Natural killer cell (primary cell): ENCODE results near the gene SHC4. TPM values are rescaled to one million over a fixed set of nuclear protein-coding genes. Genes with fewer than 3 reads are reported as not detected.

Experiments
- ATAC-seq, 3 donors: fragments of 150-1000 bp in 2 of 3; fragments of 200-7000 bp in 1 of 3; cut with Tn5 transposase; 1 replicate in 1 of 3; 2 replicates in 2 of 3; pipeline ENCODE4 v1.10.0; 2021; ENCODE audit warnings: mild to moderate bottlenecking in 2 of 3, moderate library complexity in 2 of 3
- DNase-seq, 2 donors: peaks; one replicate each; pipeline versions ENCODE4 v3.0.0 to v3.0.0-alpha.2; 2013 to 2021; ENCODE audit warnings: mixed read lengths in 1 of 2
- H3K27ac ChIP-seq: one replicate; pipeline ENCODE4 v1.5.1; 2013; ENCODE audit warnings: mild to moderate bottlenecking, low read length
- H3K27me3 ChIP-seq: one replicate; pipeline ENCODE4 v1.6.1; 2013; ENCODE audit warnings: low read length; ENCODE audit not compliant: control insufficient read depth, insufficient read depth
- H3K36me3 ChIP-seq: one replicate; pipeline ENCODE4 v1.6.1; 2013; ENCODE audit warnings: low read length; ENCODE audit not compliant: control insufficient read depth, insufficient read depth
- H3K4me1 ChIP-seq: one replicate; pipeline ENCODE4 v1.6.1; 2013; ENCODE audit warnings: low read length; ENCODE audit not compliant: control insufficient read depth, insufficient read depth
- H3K4me3 ChIP-seq: one replicate; pipeline ENCODE4 v1.5.1; 2013; ENCODE audit warnings: low read length
- H3K9me3 ChIP-seq: one replicate; pipeline ENCODE4 v1.6.1; 2013; ENCODE audit warnings: low read length; ENCODE audit not compliant: control insufficient read depth, insufficient read depth
- H3K27ac Mint-ChIP-seq, 2 donors: one replicate each; pipeline ENCODE4 v1.8.0; 2022; ENCODE audit warnings: mild to moderate bottlenecking in 2 of 2, mixed read lengths in 2 of 2, moderate library complexity in 1 of 2
- H3K27me3 Mint-ChIP-seq, 2 donors: one replicate each; pipeline ENCODE4 v1.8.0; 2022; ENCODE audit warnings: low read depth in 2 of 2, mixed read lengths in 2 of 2
- H3K36me3 Mint-ChIP-seq: one replicate; pipeline ENCODE4 v1.8.0; 2022; ENCODE audit warnings: mixed read lengths
- H3K4me1 Mint-ChIP-seq, 2 donors: one replicate each; pipeline ENCODE4 v1.8.0; 2022; ENCODE audit warnings: mixed read lengths in 2 of 2
- H3K4me3 Mint-ChIP-seq: one replicate; pipeline ENCODE4 v1.8.0; 2022; ENCODE audit warnings: mild to moderate bottlenecking, moderate library complexity, mixed read lengths
- H3K9me3 Mint-ChIP-seq, 2 donors: one replicate each; pipeline ENCODE4 v1.8.0; 2022; ENCODE audit warnings: mixed read lengths in 2 of 2
- CTCF ChIP-seq: fragments of 200-600 bp; IDR thresholded peaks from one replicate; pipeline ENCODE4 v1.8.0; 2022; ENCODE audit warnings: antibody characterized with exemption
- WGBS: methylation state at CpG from one replicate; pipeline ENCODE4 v1.1.7; 2013; ENCODE audit warnings: missing lambda C conversion rate; ENCODE audit not compliant: insufficient coverage; 5-methylcytosine and 5-hydroxymethylcytosine counted together
- intact Hi-C: fragments of 100-400 bp; cut with micrococcal nuclease; formaldehyde crosslinking; loops from one replicate; pipeline ENCODE4 v1.14.2; 2022
- total RNA-seq, 4 donors: library from RNA; stranded (reverse); fragments of 120-200 nt in 1 of 4; gene quantifications; one replicate each; pipeline versions ENCODE4 v1.2.3 to v1.2.4, GENCODE V29; 2013 to 2022

Gene SHC4
- total RNA-seq, 3 donors from 2014 or later (not counting 1 experiment from before 2014, with no cell fraction given): 0.19 to 0.43 (median 0.20) TPM

DNA sequence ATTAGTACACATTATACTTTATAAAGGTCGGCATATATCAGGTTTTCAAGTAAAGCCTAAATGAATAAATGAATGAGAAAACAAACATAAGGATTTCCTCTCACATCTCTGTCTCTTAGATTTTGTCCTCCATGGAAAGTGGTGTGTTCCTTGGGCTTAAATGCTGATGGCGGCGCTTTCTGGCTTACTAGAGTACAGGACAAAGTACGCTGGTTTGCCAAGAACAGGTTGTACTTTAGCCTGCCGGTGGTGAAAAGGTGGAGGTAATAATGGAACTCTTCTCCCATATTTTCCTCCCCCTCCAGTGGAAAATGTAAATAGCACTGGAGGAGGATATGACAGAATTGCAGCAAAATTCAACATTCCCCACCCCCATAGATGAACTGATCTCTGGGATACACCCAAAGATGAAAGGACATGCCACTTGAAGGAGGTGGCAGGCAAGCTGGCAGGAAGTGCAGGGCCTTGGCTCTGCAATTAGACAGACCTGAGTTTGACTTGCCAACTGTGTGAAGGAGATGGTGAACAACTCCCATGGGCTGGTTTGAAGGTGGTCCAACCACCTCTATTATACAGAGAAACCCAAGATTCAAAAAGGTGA is 182.1 kb downstream of the SHC4 start:
- no peaks in the 10 kb centered on the region for H3K27me3 ChIP-seq
- H3K36me3 ChIP-seq: peaks cover 9% of the 10 kb centered on the region
- H3K9me3 Mint-ChIP-seq: no peaks in the 10 kb centered on the region
- H3K4me1 ChIP-seq: no peaks in the 10 kb centered on the region
- WGBS: no CpG with 5 or more reads among the region's 5 CpGs
- no peaks in the 10 kb centered on the region for H3K4me1 Mint-ChIP-seq
- H3K36me3 Mint-ChIP-seq: no peaks in the 10 kb centered on the region
- ATAC-seq (no peak), DNase-seq (no peak)
- intact Hi-C loops: no loop called here
- H3K27ac ChIP-seq: no peak overlapping the region
- no peak overlapping the region for H3K27ac Mint-ChIP-seq
- no peaks in the 10 kb centered on the region for H3K27me3 Mint-ChIP-seq
- no peaks in the 10 kb centered on the region for H3K9me3 ChIP-seq
- no peak overlapping the region for H3K4me3 Mint-ChIP-seq
- no peak overlapping the region for H3K4me3 ChIP-seq
- no peak for TF ChIP-seq CTCF

DNA sequence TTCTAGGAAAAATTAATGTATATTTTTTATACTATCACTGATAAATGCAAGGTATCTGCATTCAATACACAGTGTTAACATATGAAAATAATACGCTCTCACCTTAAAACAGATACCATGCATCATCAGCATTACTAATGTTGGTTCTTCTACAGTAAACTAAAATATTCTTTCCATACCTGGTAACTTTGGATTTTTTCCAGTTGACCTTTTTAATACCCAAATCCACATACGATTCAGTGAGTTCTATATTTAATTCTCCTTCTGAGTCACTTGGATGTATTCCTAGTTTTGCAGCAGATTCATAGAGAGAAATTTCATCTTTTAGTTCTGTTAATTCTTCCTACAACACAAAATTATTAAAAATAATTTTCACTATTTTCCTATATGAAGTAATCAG is 182.7 kb downstream of the SHC4 start:
- no peaks in the 10 kb centered on the region for H3K27me3 Mint-ChIP-seq
- no peak overlapping the region for H3K27ac ChIP-seq
- no peaks in the 10 kb centered on the region for H3K9me3 ChIP-seq
- H3K36me3 ChIP-seq: peaks cover 9% of the 10 kb centered on the region
- H3K9me3 Mint-ChIP-seq: no peaks in the 10 kb centered on the region
- no peak overlapping the region for H3K27ac Mint-ChIP-seq
- H3K36me3 Mint-ChIP-seq: no peaks in the 10 kb centered on the region
- DNase-seq (no peak), ATAC-seq (no peak)
- no peak for TF ChIP-seq CTCF
- intact Hi-C loops: no loop called here
- H3K27me3 ChIP-seq: no peaks in the 10 kb centered on the region
- no peak overlapping the region for H3K4me3 Mint-ChIP-seq
- no peaks in the 10 kb centered on the region for H3K4me1 ChIP-seq
- H3K4me3 ChIP-seq: no peak overlapping the region
- WGBS: 100% methylated on average over 1 of the region's 2 CpGs
- H3K4me1 Mint-ChIP-seq: no peaks in the 10 kb centered on the region

- no peak overlapping the region for H3K4me3 ChIP-seq
- no peaks in the 10 kb centered on the region for H3K27me3 Mint-ChIP-seq
- 95% methylated on average over 9 of the region's 10 CpGs for WGBS
- H3K4me1 ChIP-seq: no peaks in the 10 kb centered on the region
- H3K27ac Mint-ChIP-seq: no peak overlapping the region
- ATAC-seq: no peak
- no peak overlapping the region for H3K27ac ChIP-seq
- no peak for TF ChIP-seq CTCF
- no peaks in the 10 kb centered on the region for H3K4me1 Mint-ChIP-seq
- no peaks in the 10 kb centered on the region for H3K27me3 ChIP-seq
- no peaks in the 10 kb centered on the region for H3K9me3 ChIP-seq
- no peak overlapping the region for H3K4me3 Mint-ChIP-seq
- no peaks in the 10 kb centered on the region for H3K36me3 Mint-ChIP-seq
- DNase-seq: no peak
- H3K9me3 Mint-ChIP-seq: no peaks in the 10 kb centered on the region
- intact Hi-C loops: no loop called here
- peaks cover 9% of the 10 kb centered on the region for H3K36me3 ChIP-seq
These were observed 185.4 kb downstream of the SHC4 start for GRCh38 chr15:48778331-48778730.
